Activated CD8-positive, alpha-beta memory T cell treated with anti-CD3 and anti-CD28 coated beads, Interleukin-2, amount 10 ng/mL, durations not matched to agents 7 days and 5 days (primary cell): ENCODE results near the gene ACADS. TPM values are rescaled to one million over a fixed set of nuclear protein-coding genes. Genes with fewer than 3 reads are reported as not detected.

Experiments
- ATAC-seq: fragments of 150-1000 bp; cut with Tn5 transposase; one replicate; pipeline ENCODE4 v1.10.0; 2021; ENCODE audit warnings: moderate library complexity
- CTCF ChIA-PET: fragments of 350-600 bp; sonication (Branson Sonifier 250); formaldehyde crosslinking; loops from one replicate; lab custom pipeline; 2021; ENCODE audit warnings: antibody characterized with exemption; lab: Charles Lee
- DNase-seq: peaks from one replicate; pipeline ENCODE4 v3.0.0-alpha.2; 2020
- H3K27ac Mint-ChIP-seq: one replicate; pipeline ENCODE4 v1.8.0; 2021; ENCODE audit warnings: mild to moderate bottlenecking, mixed read lengths
- H3K27me3 Mint-ChIP-seq: one replicate; pipeline ENCODE4 v1.8.0; 2021; ENCODE audit warnings: mixed read lengths
- H3K36me3 Mint-ChIP-seq: one replicate; pipeline ENCODE4 v1.8.0; 2021; ENCODE audit warnings: mild to moderate bottlenecking, mixed read lengths
- H3K4me1 Mint-ChIP-seq: one replicate; pipeline ENCODE4 v1.8.0; 2021; ENCODE audit warnings: mixed read lengths
- H3K4me3 Mint-ChIP-seq: one replicate; pipeline ENCODE4 v1.8.0; 2021; ENCODE audit warnings: mild to moderate bottlenecking, moderate library complexity, mixed read lengths
- H3K9me3 Mint-ChIP-seq: one replicate; pipeline ENCODE4 v1.8.0; 2022; ENCODE audit warnings: low read depth, mixed read lengths
- total RNA-seq, 2 experiments: library from RNA; stranded (reverse); gene quantifications; one replicate each; pipeline ENCODE4 v1.2.3, GENCODE V29; 2021

Gene ACADS
- total RNA-seq, 2 experiments from 2014 or later = 14.6 to 17.6 TPM

- Mint-ChIP-seq H3K4me1 (no peaks in the 10 kb centered on the region), H3K27ac (no peak overlapping the region), H3K36me3 (peaks cover 2% of the 10 kb centered on the region), H3K9me3 (no peaks in the 10 kb centered on the region), H3K4me3 (no peak overlapping the region), H3K27me3 (no peaks in the 10 kb centered on the region)
- CTCF ChIA-PET = no interaction called here
- ATAC-seq (no peak), DNase-seq (no peak)
Measured at GRCh38 chr12:120738252-120739030, 12.8 kb downstream of the ACADS start.

- DNase-seq = no peak
- no peak for ATAC-seq
- Mint-ChIP-seq H3K36me3 (no peaks in the 10 kb centered on the region), H3K4me1 (no peaks in the 10 kb centered on the region), H3K27ac (no peak overlapping the region), H3K9me3 (no peaks in the 10 kb centered on the region), H3K27me3 (no peaks in the 10 kb centered on the region), H3K4me3 (no peak overlapping the region)
- CTCF ChIA-PET = no interaction called here
Measured at GRCh38 chr12:120739031-120739762, 13.6 kb downstream of the ACADS start.

GRCh38 chr12:120739821-120740613 lies 14.4 kb downstream of the ACADS start:
- no peak for DNase-seq
- Mint-ChIP-seq H3K4me1 (no peaks in the 10 kb centered on the region), H3K27ac (no peak overlapping the region), H3K36me3 (no peaks in the 10 kb centered on the region), H3K4me3 (no peak overlapping the region), H3K27me3 (no peaks in the 10 kb centered on the region), H3K9me3 (no peaks in the 10 kb centered on the region)
- CTCF ChIA-PET = no interaction called here
- no peak for ATAC-seq

- H3K27ac Mint-ChIP-seq = no peak overlapping the region
- no peak overlapping the region for H3K4me3 Mint-ChIP-seq
- H3K36me3 Mint-ChIP-seq = no peaks in the 10 kb centered on the region
- H3K4me1 Mint-ChIP-seq = no peaks in the 10 kb centered on the region
- no peaks in the 10 kb centered on the region for H3K9me3 Mint-ChIP-seq
- DNase-seq (no peak), ATAC-seq (no peak)
- CTCF ChIA-PET = no interaction called here
- H3K27me3 Mint-ChIP-seq = no peaks in the 10 kb centered on the region
Measured at GRCh38 chr12:120740871-120741270, 15.2 kb downstream of the ACADS start.

GRCh38 chr12:120741476-120742421 lies 16.1 kb downstream of the ACADS start:
- Mint-ChIP-seq H3K27me3 (no peaks in the 10 kb centered on the region), H3K4me1 (no peaks in the 10 kb centered on the region), H3K4me3 (no peak overlapping the region), H3K27ac (no peak overlapping the region), H3K9me3 (no peaks in the 10 kb centered on the region), H3K36me3 (no peaks in the 10 kb centered on the region)
- ATAC-seq = no peak
- no peak for DNase-seq
- CTCF ChIA-PET = no interaction called here

GRCh38 chr12:120744922-120745493 lies 19.4 kb downstream of the ACADS start:
- Mint-ChIP-seq H3K27ac (no peak overlapping the region), H3K4me1 (no peaks in the 10 kb centered on the region)

GRCh38 chr12:120748242-120748641 lies 22.6 kb downstream of the ACADS start:
- H3K9me3 Mint-ChIP-seq = no peaks in the 10 kb centered on the region
- no peak for ATAC-seq
- CTCF ChIA-PET = no interaction called here

More at GRCh38 chr12:120744922-120745493, 19.4 kb downstream of the ACADS start:
- Mint-ChIP-seq H3K9me3 (no peaks in the 10 kb centered on the region), H3K36me3 (no peaks in the 10 kb centered on the region), H3K4me3 (no peak overlapping the region), H3K27me3 (no peaks in the 10 kb centered on the region)
- ATAC-seq (no peak), DNase-seq (no peak)
- CTCF ChIA-PET = interaction anchor here (1.8 kb wide), 1 partner anchor 97 kb away, joined by 5 read pairs; no protein-coding TSS in a partner anchor

GRCh38 chr12:120749256-120749655 lies 23.6 kb downstream of the ACADS start:
- H3K4me3 Mint-ChIP-seq = no peak overlapping the region
- peaks cover 2% of the 10 kb centered on the region for H3K9me3 Mint-ChIP-seq
- DNase-seq (no peak), ATAC-seq (no peak)
- CTCF ChIA-PET = interaction anchor here (0.8 to 1.7 kb wide), 2 partner anchors 100 to 222 kb away, joined by 3 to 7 read pairs; no protein-coding TSS in a partner anchor
- H3K27me3 Mint-ChIP-seq = no peaks in the 10 kb centered on the region
- no peaks in the 10 kb centered on the region for H3K4me1 Mint-ChIP-seq
- H3K36me3 Mint-ChIP-seq = peaks cover 1% of the 10 kb centered on the region
- no peak overlapping the region for H3K27ac Mint-ChIP-seq

More at GRCh38 chr12:120748242-120748641, 22.6 kb downstream of the ACADS start:
- H3K27ac Mint-ChIP-seq = no peak overlapping the region
- H3K4me3 Mint-ChIP-seq = no peak overlapping the region
- H3K36me3 Mint-ChIP-seq = no peaks in the 10 kb centered on the region
- no peaks in the 10 kb centered on the region for H3K27me3 Mint-ChIP-seq
- no peaks in the 10 kb centered on the region for H3K4me1 Mint-ChIP-seq
- DNase-seq = no peak

- Mint-ChIP-seq H3K36me3 (peaks cover 7% of the 10 kb centered on the region), H3K27ac (no peak overlapping the region), H3K4me3 (no peak overlapping the region), H3K27me3 (no peaks in the 10 kb centered on the region), H3K9me3 (peaks cover 6% of the 10 kb centered on the region), H3K4me1 (no peaks in the 10 kb centered on the region)
- ATAC-seq (no peak), DNase-seq (no peak)
- CTCF ChIA-PET = no interaction called here
Measured at GRCh38 chr12:120750806-120751205, 25.2 kb downstream of the ACADS start.

- H3K27me3 Mint-ChIP-seq = no peaks in the 10 kb centered on the region
- CTCF ChIA-PET = interaction anchor here (1.6 kb wide), 1 partner anchor 220 kb away, joined by 7 read pairs; no protein-coding TSS in a partner anchor
Measured at GRCh38 chr12:120751389-120751788, 25.8 kb downstream of the ACADS start.

GRCh38 chr12:120754792-120755191 lies 29.2 kb downstream of the ACADS start:
- Mint-ChIP-seq H3K4me1 (no peaks in the 10 kb centered on the region), H3K4me3 (no peak overlapping the region), H3K27ac (no peak overlapping the region), H3K27me3 (no peaks in the 10 kb centered on the region), H3K9me3 (peaks cover 6% of the 10 kb centered on the region), H3K36me3 (peaks cover 7% of the 10 kb centered on the region)
- CTCF ChIA-PET = no interaction called here
- DNase-seq (no peak), ATAC-seq (no peak)

More at GRCh38 chr12:120751389-120751788, 25.8 kb downstream of the ACADS start:
- Mint-ChIP-seq H3K36me3 (peaks cover 7% of the 10 kb centered on the region), H3K27ac (no peak overlapping the region), H3K4me1 (no peaks in the 10 kb centered on the region), H3K4me3 (no peak overlapping the region), H3K9me3 (peaks cover 6% of the 10 kb centered on the region)
- ATAC-seq = no peak
- no peak for DNase-seq

GRCh38 chr12:120755269-120755668 lies 29.6 kb downstream of the ACADS start:
- DNase-seq (no peak), ATAC-seq (no peak)
- Mint-ChIP-seq H3K4me1 (no peaks in the 10 kb centered on the region), H3K27me3 (no peaks in the 10 kb centered on the region), H3K36me3 (peaks cover 7% of the 10 kb centered on the region), H3K27ac (no peak overlapping the region), H3K9me3 (peaks cover 6% of the 10 kb centered on the region), H3K4me3 (no peak overlapping the region)
- CTCF ChIA-PET = no interaction called here
